ENCODE data around the gene E2F2.

Gene E2F2

DNA sequence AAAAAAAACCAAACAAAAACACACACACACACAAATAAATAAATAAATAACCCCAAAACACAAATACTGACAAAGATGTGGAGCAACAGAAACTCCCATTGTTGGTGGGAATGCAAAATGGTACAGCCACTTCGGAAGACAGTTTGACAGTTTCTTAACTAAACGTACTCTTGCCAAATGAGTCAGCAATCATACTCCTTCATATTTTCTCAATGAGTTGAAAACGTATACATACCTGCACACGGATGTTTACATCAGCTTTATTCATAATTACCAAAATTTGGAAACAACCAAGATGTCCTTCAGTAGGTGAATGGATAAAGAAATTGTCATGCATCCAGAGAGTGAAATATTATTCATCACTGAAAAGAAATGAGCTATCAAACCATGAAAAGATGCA lies 70.5 kb downstream of the E2F2 start:
- DNase-seq (ENCODE audit: low read depth), result no peak

DNA sequence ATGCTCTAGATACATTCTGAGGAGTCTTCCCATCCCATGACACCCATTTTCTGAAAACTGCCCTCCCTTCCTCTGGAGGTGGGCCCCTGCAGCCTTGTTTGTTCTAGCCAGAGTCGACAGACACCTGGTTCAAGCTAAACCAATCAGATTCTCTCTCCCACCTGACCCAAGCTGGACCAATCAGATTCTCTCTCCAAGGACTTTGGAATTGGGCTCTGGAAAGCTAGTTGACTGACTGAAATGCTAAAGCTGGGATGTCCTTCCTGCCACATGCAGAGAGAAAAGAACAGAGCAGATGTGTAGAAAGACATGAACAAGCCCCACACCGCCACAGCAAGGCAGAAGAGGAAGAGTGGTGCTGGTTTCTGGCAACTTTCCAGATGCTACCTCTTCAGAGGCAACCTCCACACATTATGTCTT lies 71.7 kb downstream of the E2F2 start:
- no peak for DNase-seq (ENCODE audit: low read depth)

Data from stimulated activated CD8-positive, alpha-beta memory T cell treated with anti-CD3 and anti-CD28 coated beads, Interleukin-12 subunit alpha, Interleukin-12 subunit beta, amount 100 ng/mL, for 1 hour (primary cell).